GM12873 (cell line): ENCODE results near the gene RASAL2.

Experiments
- CTCF ChIP-seq: IDR thresholded peaks from 2 replicates; pipeline ENCODE4 v1.5.1; 2012; ENCODE audit warnings: low read depth, mild to moderate bottlenecking, moderate library complexity, low read length, control low read depth; ENCODE audit not compliant: insufficient read depth; ENCODE audit errors: missing control alignments

RASAL2 gene

DNA sequence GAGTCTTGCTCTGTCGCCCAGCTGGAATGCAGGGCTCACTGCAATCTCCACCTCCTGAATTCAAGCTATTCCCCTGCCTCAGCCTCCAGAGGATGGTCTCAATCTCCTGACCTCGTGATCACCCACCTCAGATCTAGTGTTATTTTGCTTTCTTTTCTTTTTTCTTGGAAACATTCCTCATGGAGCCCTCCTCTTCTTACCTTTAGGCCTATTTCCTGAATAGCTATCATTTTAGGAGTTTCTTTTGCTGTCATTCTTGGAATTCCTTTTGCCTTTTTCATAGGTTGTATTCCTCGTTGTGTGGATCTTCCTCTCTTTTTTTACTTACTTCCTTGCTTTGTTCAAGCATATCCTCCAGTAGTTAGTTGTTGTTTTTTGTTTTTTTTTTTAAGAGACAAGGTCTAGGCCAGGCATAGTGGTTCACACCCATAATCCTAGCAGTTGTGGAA lies 173.8 kb downstream of the RASAL2 start:
- no peak for TF ChIP-seq CTCF

GRCh38 chr1:178271471-178271870 lies 177.6 kb downstream of the RASAL2 start:
- no peak for TF ChIP-seq CTCF

DNA sequence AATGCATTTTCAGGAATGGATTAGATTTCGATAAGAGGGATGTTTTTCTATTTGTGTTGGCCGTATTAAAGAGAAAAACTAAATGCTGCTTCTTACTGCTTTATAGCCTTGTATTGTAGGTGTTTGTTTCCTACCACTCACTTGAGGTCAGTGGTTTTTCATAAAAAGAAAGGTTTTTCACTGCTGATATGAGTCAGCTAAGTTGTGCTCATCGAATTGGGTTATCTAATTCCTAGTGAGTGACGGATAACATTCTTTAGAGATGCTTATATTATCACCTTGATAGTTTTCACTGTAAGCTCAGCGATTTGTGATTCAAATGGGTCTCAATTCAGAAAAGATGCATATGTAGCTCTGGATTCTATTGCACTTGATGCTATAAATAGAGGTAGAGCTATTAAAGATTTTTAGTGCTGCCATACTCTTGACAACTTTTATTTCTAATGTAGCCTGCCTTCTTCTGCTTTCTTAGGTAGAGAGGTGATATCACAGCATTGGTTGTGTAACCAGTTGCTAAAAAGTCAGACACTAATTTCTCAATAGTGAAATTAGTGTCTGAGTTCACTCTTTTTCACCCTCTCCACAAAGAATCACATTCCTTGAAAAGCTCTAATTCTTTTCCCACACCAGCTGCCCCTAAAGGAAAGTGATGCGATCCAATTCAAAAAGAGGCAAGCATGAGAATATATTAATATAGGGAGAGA lies 180.0 kb downstream of the RASAL2 start:
- no peak for TF ChIP-seq CTCF

DNA sequence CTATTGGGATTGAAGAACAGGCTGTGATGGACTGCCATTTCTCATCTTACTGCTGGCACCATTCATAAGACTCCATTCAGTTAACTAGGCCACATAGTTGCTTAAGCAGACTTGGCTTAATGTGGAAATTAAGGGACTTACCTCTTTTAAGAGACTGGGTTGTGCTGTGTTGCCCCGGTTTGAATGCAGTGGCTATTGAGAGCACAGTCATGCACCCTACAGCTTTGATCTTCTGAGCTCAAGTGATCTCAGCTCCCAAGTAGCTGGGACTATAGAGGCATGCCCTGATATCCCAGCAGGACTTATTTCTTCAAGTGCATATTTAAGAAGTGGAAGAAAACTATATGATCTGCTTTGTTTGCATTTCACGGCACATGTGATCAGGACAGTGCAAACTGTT lies 181.1 kb downstream of the RASAL2 start:
- no peak for TF ChIP-seq CTCF

DNA sequence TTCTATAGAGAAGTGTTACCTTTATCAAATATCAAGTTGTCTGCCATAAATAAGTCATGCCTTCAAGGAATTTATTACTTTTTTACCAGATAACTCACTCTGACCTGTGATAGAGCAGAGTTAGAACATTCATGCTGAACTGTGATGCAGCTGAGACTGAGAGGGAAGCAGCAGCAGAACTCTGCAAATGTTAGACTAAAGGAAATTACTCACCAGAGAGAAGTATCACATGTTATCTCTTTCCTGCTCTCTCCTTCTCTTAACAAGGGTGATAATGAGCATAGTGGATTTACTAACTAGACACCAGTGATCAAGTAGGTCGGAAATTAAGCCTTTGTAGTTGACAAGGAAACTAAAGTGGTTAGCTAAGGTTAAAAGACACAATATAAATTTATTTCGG lies 181.6 kb downstream of the RASAL2 start:
- TF ChIP-seq CTCF = no peak

DNA sequence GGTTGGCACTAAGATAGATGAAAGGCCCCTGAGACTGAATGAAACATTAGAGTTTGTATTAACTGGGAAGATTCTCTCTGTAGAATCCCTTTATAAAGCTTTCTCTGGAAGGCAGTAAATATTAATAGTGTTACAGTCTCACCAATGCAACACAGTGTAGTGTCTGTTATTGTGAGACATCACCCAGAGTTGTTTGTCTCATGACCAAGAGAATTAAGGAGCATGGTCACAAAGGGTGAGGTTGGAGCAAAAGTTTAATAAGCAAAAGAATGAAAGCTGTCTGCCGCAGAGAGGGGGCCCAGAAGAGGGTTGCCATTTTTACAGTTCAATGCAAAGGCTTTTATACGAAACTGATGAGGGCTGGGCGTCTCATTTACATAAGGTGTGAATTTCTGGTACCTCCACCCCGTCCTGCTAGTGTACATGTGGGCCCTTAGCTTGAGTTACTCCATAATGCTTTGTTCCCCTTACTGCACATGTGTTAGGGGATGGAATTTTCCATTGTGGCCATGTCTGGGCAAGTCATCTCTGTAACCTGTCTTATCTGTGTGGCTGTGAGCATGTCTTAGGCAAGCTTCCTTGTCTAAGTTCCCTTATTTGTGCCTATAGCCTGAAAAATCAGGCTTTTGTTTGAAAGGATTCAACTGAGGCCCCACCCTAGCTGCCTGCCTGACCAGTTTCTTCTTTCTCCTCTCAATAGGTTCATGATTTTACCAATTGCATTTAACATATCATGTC lies 184.1 kb downstream of the RASAL2 start:
- TF ChIP-seq CTCF = no peak

DNA sequence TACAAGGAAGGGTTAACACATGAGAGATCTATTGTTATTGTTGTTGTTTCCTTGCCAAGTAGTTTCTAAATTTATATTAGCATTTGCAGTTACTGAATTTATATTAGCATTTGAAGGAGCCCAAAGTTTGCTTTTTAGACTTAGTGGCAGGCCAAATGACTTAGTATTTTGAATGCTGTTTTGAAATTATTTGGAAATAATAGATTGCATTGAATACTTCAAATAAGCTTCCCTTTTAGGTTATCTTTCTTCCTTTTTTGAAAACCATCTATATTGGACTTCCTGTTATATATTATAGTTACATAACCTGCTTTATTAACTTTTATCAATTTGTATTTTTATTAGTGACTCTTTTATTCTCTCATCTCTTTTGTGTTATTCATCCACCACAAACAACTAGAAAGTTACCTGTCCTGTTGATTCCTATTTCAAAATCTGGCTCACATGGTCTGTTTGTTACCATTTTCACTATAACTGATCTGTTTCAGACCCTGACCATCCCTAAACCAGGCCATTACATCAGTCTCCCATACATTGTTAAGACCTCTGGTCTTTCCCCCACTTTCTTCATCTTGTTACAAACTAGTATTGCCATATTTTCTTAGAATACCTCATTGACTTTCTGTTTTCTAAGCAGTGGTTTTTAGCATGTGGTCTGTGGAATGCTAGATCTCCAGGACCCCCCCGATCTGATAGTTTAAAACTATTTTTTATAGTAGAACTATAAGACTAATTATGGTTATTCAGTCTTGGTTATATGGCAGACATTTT lies 185.2 kb downstream of the RASAL2 start:
- no peak for TF ChIP-seq CTCF
